Liver (tissue), 10 donors: ENCODE results near the gene HSPB2. TPM values are rescaled to one million over a fixed set of nuclear protein-coding genes. Genes with fewer than 3 reads are reported as not detected.

Source experiments
- DNase-seq: peaks from one replicate; pipeline ENCODE4 v3.0.0-alpha.2; 2017; ENCODE audit warnings: low spot score
- H3K27ac ChIP-seq, 2 donors: one replicate each; pipeline ENCODE4 v1.7.0; 2013; ENCODE audit warnings: inconsistent platforms in 2 of 2, low read length in 2 of 2, control low read depth in 1 of 2, low read depth in 1 of 2, mild to moderate bottlenecking in 1 of 2
- H3K27me3 ChIP-seq, 4 donors: one replicate each; pipeline versions ENCODE4 v1.6.1 to v1.7.0; 2013; ENCODE audit warnings: low read length in 3 of 4, inconsistent platforms in 1 of 4, mild to moderate bottlenecking in 1 of 4, moderate library complexity in 1 of 4; ENCODE audit not compliant: control insufficient read depth in 4 of 4, insufficient read depth in 4 of 4
- H3K36me3 ChIP-seq, 4 donors: one replicate each; pipeline versions ENCODE4 v1.6.1 to v1.7.0; 2013; ENCODE audit warnings: low read length in 3 of 4, mild to moderate bottlenecking in 3 of 4, low read depth in 1 of 4, moderate library complexity in 1 of 4; ENCODE audit not compliant: control insufficient read depth in 4 of 4, insufficient read depth in 3 of 4
- H3K4me1 ChIP-seq, 4 donors: one replicate each; pipeline versions ENCODE4 v1.6.1 to v1.7.0; 2013; ENCODE audit warnings: low read length in 3 of 4, mild to moderate bottlenecking in 3 of 4, moderate library complexity in 1 of 4; ENCODE audit not compliant: control insufficient read depth in 4 of 4, insufficient read depth in 4 of 4
- H3K4me3 ChIP-seq, 3 donors: one replicate each; pipeline versions ENCODE4 v1.6.1 to v1.7.0; 2013; ENCODE audit warnings: low read length in 3 of 3, control low read depth in 1 of 3, low read depth in 1 of 3, mild to moderate bottlenecking in 1 of 3
- H3K9ac ChIP-seq, 2 donors: one replicate each; pipeline ENCODE4 v1.7.0; 2013; ENCODE audit warnings: low read length in 2 of 2, mild to moderate bottlenecking in 2 of 2, moderate library complexity in 2 of 2, control low read depth in 1 of 2, low read depth in 1 of 2
- H3K9me3 ChIP-seq, 4 donors: one replicate each; pipeline versions ENCODE4 v1.6.1 to v1.7.0; 2013; ENCODE audit warnings: low read length in 3 of 4; ENCODE audit not compliant: control insufficient read depth in 4 of 4
- EGR1 ChIP-seq, 2 donors: IDR thresholded peaks; 2 replicates each; pipeline ENCODE4 v1.6.1; 2016 to 2018; ENCODE audit warnings: antibody characterized with exemption in 2 of 2, low read depth in 2 of 2
- FOXA1 ChIP-seq: IDR thresholded peaks from 2 replicates; pipeline ENCODE4 v1.6.1; 2016; ENCODE audit warnings: antibody characterized with exemption
- FOXA2 ChIP-seq: IDR thresholded peaks from 2 replicates; pipeline ENCODE4 v1.6.1; 2016; ENCODE audit warnings: antibody characterized with exemption
- GABPA ChIP-seq, 2 donors: IDR thresholded peaks in 1 of 2; conservative IDR thresholded peaks in 1 of 2; 2 replicates each; pipeline ENCODE4 v1.6.1; 2016; ENCODE audit warnings: antibody characterized with exemption in 2 of 2, mild to moderate bottlenecking in 1 of 2, moderate library complexity in 1 of 2
- HNF4A ChIP-seq, 2 donors: conservative IDR thresholded peaks; 2 replicates each; pipeline ENCODE4 v1.6.1; 2016; ENCODE audit warnings: antibody characterized with exemption in 2 of 2, mild to moderate bottlenecking in 2 of 2
- NR2F2 ChIP-seq: IDR thresholded peaks from 2 replicates; pipeline ENCODE4 v1.6.1; 2016; ENCODE audit warnings: antibody characterized with exemption
- RAD21 ChIP-seq, 2 donors: IDR thresholded peaks; 2 replicates each; pipeline ENCODE4 v1.6.1; 2016; ENCODE audit warnings: antibody characterized with exemption in 2 of 2, mild to moderate bottlenecking in 2 of 2
- SP1 ChIP-seq: IDR thresholded peaks from 2 replicates; pipeline ENCODE4 v1.6.1; 2018; ENCODE audit warnings: antibody characterized with exemption, mild to moderate bottlenecking
- YY1 ChIP-seq: IDR thresholded peaks from 2 replicates; pipeline ENCODE4 v1.6.1; 2016; ENCODE audit warnings: antibody characterized with exemption, mild to moderate bottlenecking
- WGBS: extraction: QIAGEN DNeasy Blood & Tissue Kit; methylation state at CpG from one replicate; pipeline ENCODE4 v1.1.7; 2013; 5-methylcytosine and 5-hydroxymethylcytosine counted together
- polyA plus RNA-seq, 2 donors: library from polyadenylated mRNA; stranded (reverse) in 1 of 2; unstranded in 1 of 2; fragments of 200-250 nt in 1 of 2; fragments of >200 nt in 1 of 2; fragmentation: Nextera tagmentation in 1 of 2; extraction: Ambion mirVana in 1 of 2; gene quantifications; one replicate each; pipeline versions ENCODE4 v1.2.1 to v1.2.3, GENCODE V29; 2013 to 2015
- small RNA-seq: library from RNA; depleted of rRNA; stranded (forward); fragments of <200 nt; gene quantifications from one replicate; pipeline ENCODE3, GENCODE V24; 2014
- total RNA-seq, 2 donors: library from RNA; depleted of rRNA; stranded (reverse); fragments of >200 nt; gene quantifications; one replicate each; pipeline ENCODE4 v1.2.3, GENCODE V29; 2014
- TF ChIP-seq, protein P1 (sequence below): fragments of 150-350 bp; IDR thresholded peaks from 2 replicates; pipeline ENCODE4 v1.5.1; 2017; ENCODE audit warnings: improper control_type of control experiment, low read depth, low read length; ENCODE audit not compliant: missing input control
- TF ChIP-seq, protein P2 (sequence below): IDR thresholded peaks from 2 replicates; pipeline ENCODE4 v1.6.1; 2016; ENCODE audit warnings: antibody characterized with exemption
- TF ChIP-seq, protein P3 (sequence below): IDR thresholded peaks from 2 replicates; pipeline ENCODE4 v1.6.1; 2016; ENCODE audit warnings: antibody characterized with exemption
- donor health status: healthy.
- donor health status: healthy.
- donor health status: healthy.
- donor health status: healthy.
- donor health status: healthy.

The HSPB2 gene
- total and polyA plus RNA-seq, 4 donors = 0.14 to 0.85 (median 0.61) TPM; not detected in 1

DNA sequence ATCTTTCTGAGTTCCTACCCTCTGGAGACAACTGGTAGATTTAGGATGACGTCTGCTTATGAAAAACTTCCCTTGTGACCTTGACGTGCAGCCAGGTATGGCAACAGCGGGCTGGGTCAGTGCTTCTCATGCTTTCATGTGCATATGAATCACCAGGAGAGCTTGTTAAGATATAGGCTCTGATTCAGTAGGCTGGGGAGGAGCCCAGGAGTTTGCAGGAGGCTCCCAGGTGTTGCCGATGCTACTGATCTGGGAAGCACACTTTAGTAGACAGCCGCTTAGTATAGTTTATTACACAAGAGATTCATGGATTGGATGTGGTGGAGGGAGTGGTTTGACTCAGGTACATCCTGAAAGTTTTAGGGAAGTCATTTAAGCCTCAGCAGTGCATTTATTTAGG is 48.4 kb downstream of the HSPB2 start:
- peak overlapping the region in 1 of 2 donors; percentile 1 for H3K27ac ChIP-seq
- 42% methylated on average over 5 of the region's 5 CpGs for WGBS

DNA sequence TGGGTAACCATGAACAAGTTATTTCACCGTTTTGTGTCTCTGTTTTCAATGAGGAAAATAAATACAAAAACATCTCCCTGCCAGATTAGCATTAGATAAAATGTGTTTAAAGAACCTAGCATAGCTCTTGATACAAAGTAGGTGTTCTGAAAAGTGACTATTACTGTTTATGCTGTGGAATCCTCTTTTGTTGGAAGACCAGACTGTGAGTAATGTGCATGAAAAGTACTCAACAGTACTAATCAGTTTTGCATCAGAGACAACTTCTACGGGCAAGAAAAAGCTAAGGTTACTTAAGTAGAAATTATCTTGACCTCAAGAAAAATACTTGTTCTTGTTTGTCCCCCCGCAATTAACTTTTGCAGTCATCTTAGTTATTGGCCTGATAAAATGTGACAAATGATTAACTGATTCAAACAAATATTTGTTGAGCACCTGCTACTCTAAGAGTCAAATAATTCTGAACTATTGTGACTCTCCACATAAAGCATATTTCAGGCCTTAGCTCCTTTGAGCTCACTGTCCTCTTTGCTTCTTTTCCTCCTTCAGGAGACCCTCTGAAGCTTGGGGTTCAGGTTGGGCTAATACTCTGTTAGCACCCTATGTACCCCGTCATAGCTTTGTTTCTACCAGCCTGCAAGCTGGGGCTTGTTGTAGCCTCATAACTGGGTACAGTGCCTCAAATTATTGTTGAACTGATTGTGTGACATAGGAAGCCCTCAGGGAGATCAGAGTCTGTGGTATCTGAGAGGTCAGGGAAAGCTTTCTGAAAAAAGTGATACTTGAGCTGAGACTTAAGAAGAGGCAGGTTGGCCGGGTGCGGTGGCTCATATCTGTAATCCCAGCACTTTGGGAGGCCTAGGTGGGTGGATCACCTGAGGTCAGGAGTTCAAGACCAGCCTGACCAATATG is 49.1 kb downstream of the HSPB2 start:
- TF ChIP-seq EGR1 (IDR thresholded peaks at IDR 0.05; ENCODE audit: low read depth in 2 of 2) (no peak), YY1 (no peak), GABPA (IDR thresholded peaks at IDR 0.05 in 1 of 2, conservative IDR thresholded peaks at IDR 0.05 in 1 of 2) (no peak), FOXA1 (no peak), RAD21 (IDR thresholded peaks at IDR 0.05) (no peak), FOXA2 (no peak)
- TF ChIP-seq, protein P1, sequence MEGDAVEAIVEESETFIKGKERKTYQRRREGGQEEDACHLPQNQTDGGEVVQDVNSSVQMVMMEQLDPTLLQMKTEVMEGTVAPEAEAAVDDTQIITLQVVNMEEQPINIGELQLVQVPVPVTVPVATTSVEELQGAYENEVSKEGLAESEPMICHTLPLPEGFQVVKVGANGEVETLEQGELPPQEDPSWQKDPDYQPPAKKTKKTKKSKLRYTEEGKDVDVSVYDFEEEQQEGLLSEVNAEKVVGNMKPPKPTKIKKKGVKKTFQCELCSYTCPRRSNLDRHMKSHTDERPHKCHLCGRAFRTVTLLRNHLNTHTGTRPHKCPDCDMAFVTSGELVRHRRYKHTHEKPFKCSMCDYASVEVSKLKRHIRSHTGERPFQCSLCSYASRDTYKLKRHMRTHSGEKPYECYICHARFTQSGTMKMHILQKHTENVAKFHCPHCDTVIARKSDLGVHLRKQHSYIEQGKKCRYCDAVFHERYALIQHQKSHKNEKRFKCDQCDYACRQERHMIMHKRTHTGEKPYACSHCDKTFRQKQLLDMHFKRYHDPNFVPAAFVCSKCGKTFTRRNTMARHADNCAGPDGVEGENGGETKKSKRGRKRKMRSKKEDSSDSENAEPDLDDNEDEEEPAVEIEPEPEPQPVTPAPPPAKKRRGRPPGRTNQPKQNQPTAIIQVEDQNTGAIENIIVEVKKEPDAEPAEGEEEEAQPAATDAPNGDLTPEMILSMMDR = no peak
- TF ChIP-seq, protein P2, sequence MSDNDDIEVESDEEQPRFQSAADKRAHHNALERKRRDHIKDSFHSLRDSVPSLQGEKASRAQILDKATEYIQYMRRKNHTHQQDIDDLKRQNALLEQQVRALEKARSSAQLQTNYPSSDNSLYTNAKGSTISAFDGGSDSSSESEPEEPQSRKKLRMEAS = no peak
- TF ChIP-seq, protein P3, sequence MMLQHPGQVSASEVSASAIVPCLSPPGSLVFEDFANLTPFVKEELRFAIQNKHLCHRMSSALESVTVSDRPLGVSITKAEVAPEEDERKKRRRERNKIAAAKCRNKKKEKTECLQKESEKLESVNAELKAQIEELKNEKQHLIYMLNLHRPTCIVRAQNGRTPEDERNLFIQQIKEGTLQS = no peak
- WGBS = 68% methylated on average over 6 of the region's 6 CpGs
- H3K4me1 ChIP-seq = peaks cover 0 to 17% (median 9%) of the 10 kb centered on the region in 4 donors
- H3K27me3 ChIP-seq = no peaks in the 10 kb centered on the region
- H3K4me3 ChIP-seq = no peak overlapping the region
- H3K36me3 ChIP-seq = no peaks in the 10 kb centered on the region
- peak overlapping the region in 1 of 2 donors; percentile 38 for H3K27ac ChIP-seq
- no peak for DNase-seq
- H3K9me3 ChIP-seq = no peaks in the 10 kb centered on the region
- H3K9ac ChIP-seq = no peak overlapping the region

More for the DNA sequence above, 48.4 kb downstream of the HSPB2 start:
- H3K4me3 ChIP-seq = no peak overlapping the region
- H3K36me3 ChIP-seq = no peaks in the 10 kb centered on the region
- no peaks in the 10 kb centered on the region for H3K9me3 ChIP-seq
- DNase-seq = no peak
- TF ChIP-seq NR2F2 (no peak), SP1 (no peak), HNF4A (conservative IDR thresholded peaks at IDR 0.05) (no peak)
- TF ChIP-seq, protein P1 = no peak
- H3K9ac ChIP-seq = no peak overlapping the region
- H3K4me1 ChIP-seq = peaks cover 0 to 17% (median 9%) of the 10 kb centered on the region in 4 donors
- H3K27me3 ChIP-seq = no peaks in the 10 kb centered on the region

Small RNA genes lying within 50 kb of the gene (small RNA-seq; reads per million reads assigned to genes)
- not detected for gene C11orf52
- gene GNG5P3 = not detected
- not detected for gene RNA5SP351
- 0.15 reads per million for gene RPL37AP8

Other genes starting within 250 kb of the HSPB2 start
- 100 to 1,000 TPM in 1 of 2 donors, 10 to 100 TPM in 1; 50.1 to 316 TPM for gene PPP2R1B, start 146.3 kb upstream of the HSPB2 start, total RNA-seq
- 10 to 100 TPM; 33.2 to 55.0 TPM for gene PPP2R1B, start 146.3 kb upstream of the HSPB2 start, polyA plus RNA-seq
- gene ALG9, start 41.2 kb upstream of the HSPB2 start, total RNA-seq = 10 to 100 TPM; 25.5 to 36.3 TPM
- 10 to 100 TPM; 13.7 to 14.9 TPM for gene ALG9, start 41.2 kb upstream of the HSPB2 start, polyA plus RNA-seq
- 1 to 10 TPM; 1.3 to 2.3 TPM for gene FDXACB1, start 33.6 kb upstream of the HSPB2 start, total RNA-seq
- gene FDXACB1, start 33.6 kb upstream of the HSPB2 start, polyA plus RNA-seq = 1 to 10 TPM in 1 of 2 donors, under 1 TPM in 1; 0.95 to 1.3 TPM
- 1 to 10 TPM; 6.2 to 8.2 TPM for gene CFAP68, start 33.2 kb upstream of the HSPB2 start, total RNA-seq
- 10 to 100 TPM; 19.3 to 27.8 TPM for gene CFAP68, start 33.2 kb upstream of the HSPB2 start, polyA plus RNA-seq
- 1 to 10 TPM in 1 of 2 donors, under 1 TPM in 1; 0.33 to 2.6 TPM for gene CRYAB, start 964 bp upstream of the HSPB2 start, total RNA-seq
- gene CRYAB, start 964 bp upstream of the HSPB2 start, polyA plus RNA-seq = 1 to 10 TPM; 4.7 to 8.6 TPM
- 1 to 10 TPM; 4.2 to 5.1 TPM for gene C11orf52, start 6.2 kb downstream of the HSPB2 start, total RNA-seq
- 10 to 100 TPM in 1 of 2 donors, 1 to 10 TPM in 1; 9.6 to 10.9 TPM for gene C11orf52, start 6.2 kb downstream of the HSPB2 start, polyA plus RNA-seq
- 10 to 100 TPM in 1 of 2 donors, 1 to 10 TPM in 1; 7.3 to 12.5 TPM for gene DIXDC1, start 24.6 kb downstream of the HSPB2 start, total RNA-seq
- 1 to 10 TPM; 2.8 to 4.1 TPM for gene DIXDC1, start 24.6 kb downstream of the HSPB2 start, polyA plus RNA-seq
- 10 to 100 TPM; 15.6 to 16.3 TPM for gene DLAT, start 112.7 kb downstream of the HSPB2 start, total RNA-seq
- gene DLAT, start 112.7 kb downstream of the HSPB2 start, polyA plus RNA-seq = 10 to 100 TPM in 1 of 2 donors, 1 to 10 TPM in 1; 8.8 to 10.8 TPM
- under 1 TPM; 0.25 to 0.42 TPM for gene PIH1D2, start 161.3 kb downstream of the HSPB2 start, total RNA-seq
- gene PIH1D2, start 161.3 kb downstream of the HSPB2 start, polyA plus RNA-seq = under 1 TPM; 0.43 to 0.52 TPM
- 10 to 100 TPM in 1 of 2 donors, 1 to 10 TPM in 1; 7.3 to 11.2 TPM for gene NKAPD1, start 161.6 kb downstream of the HSPB2 start, total RNA-seq
- gene NKAPD1, start 161.6 kb downstream of the HSPB2 start, polyA plus RNA-seq = 1 to 10 TPM; 5.3 to 7.6 TPM
- 10 to 100 TPM; 23.4 to 80.0 TPM for gene TIMM8B, start 174.0 kb downstream of the HSPB2 start, total RNA-seq
- 100 to 1,000 TPM in 1 of 2 donors, 10 to 100 TPM in 1; 77.5 to 108 TPM for gene TIMM8B, start 174.0 kb downstream of the HSPB2 start, polyA plus RNA-seq
- 100 to 1,000 TPM; 154 to 164 TPM for gene SDHD, start 174.1 kb downstream of the HSPB2 start, total RNA-seq
- 100 to 1,000 TPM; 190 to 277 TPM for gene SDHD, start 174.1 kb downstream of the HSPB2 start, polyA plus RNA-seq